HG03175 (cell line): ENCODE data around the gene MGST1.

Source experiments
- ATAC-seq: cut with Tn5 transposase; IDR thresholded peaks from one replicate; pipeline ENCODE4 v1.9.1; 2021; ENCODE audit warnings: mild to moderate bottlenecking, moderate library complexity; ENCODE audit not compliant: unreplicated experiment

Gene MGST1

GRCh38 chr12:16347391-16348298, at the start of gene MGST1:
MGST1 (plus strand) TSS chr12:16347645; CDS start chr12:16354253, 6,608 bp downstream.
- no peak for ATAC-seq

GRCh38 chr12:16299403-16299802, 48.0 kb upstream of the MGST1 start:
- ATAC-seq, result no peak

GRCh38 chr12:16300122-16300521, 47.3 kb upstream of the MGST1 start:
- no peak for ATAC-seq

- no peak for ATAC-seq
Observed at GRCh38 chr12:16300736-16301135, 46.7 kb upstream of the MGST1 start.

GRCh38 chr12:16303939-16304338, 43.5 kb upstream of the MGST1 start:
- ATAC-seq, result no peak

- ATAC-seq, result no peak
Observed at GRCh38 chr12:16307856-16308475, 39.5 kb upstream of the MGST1 start.

- no peak for ATAC-seq
Observed at GRCh38 chr12:16310934-16311333, 36.5 kb upstream of the MGST1 start.

GRCh38 chr12:16323010-16323409, 24.4 kb upstream of the MGST1 start:
- no peak for ATAC-seq

- ATAC-seq, result no peak
Observed at GRCh38 chr12:16323638-16324037, 23.8 kb upstream of the MGST1 start.

GRCh38 chr12:16324272-16324671, 23.2 kb upstream of the MGST1 start:
- no peak for ATAC-seq

GRCh38 chr12:16324772-16325171, 22.7 kb upstream of the MGST1 start:
- ATAC-seq, result no peak

GRCh38 chr12:16325426-16325825, 22.0 kb upstream of the MGST1 start:
- ATAC-seq, result no peak

GRCh38 chr12:16327963-16328362, 19.5 kb upstream of the MGST1 start:
- no peak for ATAC-seq

- no peak for ATAC-seq
Observed at GRCh38 chr12:16329594-16329993, 17.9 kb upstream of the MGST1 start.

- ATAC-seq, result no peak
Observed at GRCh38 chr12:16330560-16330959, 16.9 kb upstream of the MGST1 start.

- no peak for ATAC-seq
Observed at GRCh38 chr12:16331998-16332397, 15.4 kb upstream of the MGST1 start.

- ATAC-seq, result no peak
Observed at GRCh38 chr12:16335838-16336237, 11.6 kb upstream of the MGST1 start.

GRCh38 chr12:16344269-16344668, 3.2 kb upstream of the MGST1 start:
- ATAC-seq, result no peak

GRCh38 chr12:16345105-16345504, 2.3 kb upstream of the MGST1 start:
- no peak for ATAC-seq

GRCh38 chr12:16346958-16347357, 487 bp upstream of the MGST1 start:
- ATAC-seq, result no peak

GRCh38 chr12:16348435-16349130, 1.1 kb downstream of the MGST1 start:
- no peak for ATAC-seq

- no peak for ATAC-seq
Observed at GRCh38 chr12:16349131-16349460, 1.7 kb downstream of the MGST1 start.
